Activated CD8-positive, alpha-beta memory T cell treated with anti-CD3 and anti-CD28 coated beads for 36 hours (primary cell): Measurements from ENCODE around the gene SOX18. TPM values are rescaled to one million over a fixed set of nuclear protein-coding genes. Genes with fewer than 3 reads are reported as not detected.

Source experiments
- CTCF ChIA-PET: fragments of 350-600 bp; sonication (Branson Sonifier 250); formaldehyde crosslinking; loops from one replicate; lab custom pipeline; 2021; ENCODE audit warnings: antibody characterized with exemption; lab: Charles Lee
- POLR2A ChIA-PET: fragments of 350-600 bp; sonication (Branson Sonifier 250); formaldehyde crosslinking; loops from one replicate; lab custom pipeline; 2021; ENCODE audit warnings: antibody characterized with exemption; lab: Charles Lee
- total RNA-seq, 2 experiments: library from RNA; stranded (reverse); gene quantifications; one replicate each; pipeline ENCODE4 v1.2.3, GENCODE V29; 2021

Gene SOX18
- total RNA-seq, 2 experiments from 2014 or later: not detected

GRCh38 chr20:64036346-64037198, 12.9 kb downstream of the SOX18 start:
- ChIA-PET POLR2A (interaction anchor here (1.1 kb wide), 1 partner anchor 80 kb away, joined by 3 read pairs; the partner anchor contains the start of gene UCKL1), CTCF (interaction anchor here (1.2 to 6.2 kb wide), 5 partner anchors 23 to 84 kb away, joined by 4 to 67 read pairs (median 38); partner anchors contain the start of genes PRPF6, SAMD10 and TCEA2)

- CTCF ChIA-PET: interaction anchor here (1.2 to 6.2 kb wide), 3 partner anchors 56 to 84 kb away, joined by 3 to 38 read pairs (median 4); partner anchors contain the start of gene SAMD10
- POLR2A ChIA-PET: no interaction called here
These were observed 13.5 kb downstream of the SOX18 start, which contains the start of gene C20orf204 for GRCh38 chr20:64035933-64036345. C20orf204 (plus strand) TSS chr20:64036182; CDS start chr20:64036324, 142 bp downstream.

- ChIA-PET CTCF (interaction anchor here (0.6 to 6.2 kb wide), 3 partner anchors 24 to 85 kb away, joined by 3 to 38 read pairs (median 3); partner anchors contain the start of gene SAMD10), POLR2A (no interaction called here)
These were observed 14.1 kb downstream of the SOX18 start for GRCh38 chr20:64035066-64035932.

- ChIA-PET CTCF (interaction anchor here (1.1 to 1.4 kb wide), 4 partner anchors 20 to 538 kb away, joined by 3 read pairs; partner anchors contain the start of gene SAMD10), POLR2A (interaction anchor here (0.6 kb wide), 1 partner anchor 27 kb away, joined by 3 read pairs; no protein-coding TSS in a partner anchor)
These were observed 15.4 kb downstream of the SOX18 start for GRCh38 chr20:64033981-64034493.

GRCh38 chr20:64032706-64033624, 16.5 kb downstream of the SOX18 start:
- ChIA-PET CTCF (interaction anchor here (1.1 to 1.4 kb wide), 4 partner anchors 24 to 536 kb away, joined by 3 read pairs; partner anchors contain the start of gene SAMD10), POLR2A (interaction anchor here (0.5 kb wide), 1 partner anchor 1845 kb away, joined by 5 read pairs; no protein-coding TSS in a partner anchor)

GRCh38 chr20:64031822-64032314, 17.6 kb downstream of the SOX18 start:
- CTCF ChIA-PET: interaction anchor here (0.7 to 1.1 kb wide), 4 partner anchors 18 to 504 kb away, joined by 3 to 4 read pairs (median 3); no protein-coding TSS in a partner anchor
- POLR2A ChIA-PET: no interaction called here

- ChIA-PET POLR2A (no interaction called here), CTCF (interaction anchor here (1.0 to 1.2 kb wide), 2 partner anchors 8 to 90 kb away, joined by 3 read pairs; no protein-coding TSS in a partner anchor)
These were observed 18.9 kb downstream of the SOX18 start for GRCh38 chr20:64030371-64031134.

- CTCF ChIA-PET: interaction anchor here (1.2 kb wide), 1 partner anchor 9 kb away, joined by 3 read pairs; no protein-coding TSS in a partner anchor
- POLR2A ChIA-PET: no interaction called here
These were observed 19.9 kb downstream of the SOX18 start for GRCh38 chr20:64029293-64030117.

GRCh38 chr20:64027981-64028685, 21.3 kb downstream of the SOX18 start:
- ChIA-PET CTCF (interaction anchor here (1.3 kb wide), 1 partner anchor 10 kb away, joined by 4 read pairs; no protein-coding TSS in a partner anchor), POLR2A (no interaction called here)

GRCh38 chr20:64025826-64026412, 23.5 kb downstream of the SOX18 start:
- ChIA-PET POLR2A (no interaction called here), CTCF (no interaction called here)

GRCh38 chr20:64025101-64025825, 24.2 kb downstream of the SOX18 start:
- ChIA-PET CTCF (interaction anchor here (0.9 kb wide), 1 partner anchor 14 kb away, joined by 3 read pairs; no protein-coding TSS in a partner anchor), POLR2A (no interaction called here)

GRCh38 chr20:64024141-64024990, 25.1 kb downstream of the SOX18 start:
- ChIA-PET POLR2A (no interaction called here), CTCF (interaction anchor here (0.9 kb wide), 1 partner anchor 15 kb away, joined by 3 read pairs; no protein-coding TSS in a partner anchor)
